Osteoblast (primary cell): Measurements from ENCODE around the gene NKX3-2. TPM values are rescaled to one million over a fixed set of nuclear protein-coding genes. Genes with fewer than 3 reads are reported as not detected.
A peak's percentile ranks its signal among the peaks of the same experiment; 100 is the strongest.

ENCODE experiments used
- DNase-seq: peaks from one replicate; pipeline ENCODE4 v3.0.0; 2011; ENCODE audit warnings: low spot score, mixed read lengths; ENCODE audit not compliant: insufficient read length; ENCODE audit errors: missing footprints
- H2AFZ ChIP-seq: 2 replicates; pipeline ENCODE4 v1.6.0; 2011; ENCODE audit warnings: mild to moderate bottlenecking, low read length
- H3K27ac ChIP-seq: 2 replicates; pipeline ENCODE4 v1.5.1; 2011; ENCODE audit warnings: mild to moderate bottlenecking, low read depth, low read length, moderate library complexity
- H3K27me3 ChIP-seq: 2 replicates; pipeline ENCODE4 v1.6.0; 2012; ENCODE audit warnings: mild to moderate bottlenecking, control low read depth, inconsistent platforms, low read length, moderate library complexity; ENCODE audit not compliant: insufficient read depth
- H3K36me3 ChIP-seq: 2 replicates; pipeline ENCODE4 v1.5.1; 2011; ENCODE audit warnings: mild to moderate bottlenecking, low read length, control low read depth, moderate library complexity; ENCODE audit not compliant: insufficient read depth
- H3K4me1 ChIP-seq: 2 replicates; pipeline ENCODE4 v1.5.1; 2011; ENCODE audit warnings: mild to moderate bottlenecking, low read length, control low read depth, moderate library complexity; ENCODE audit not compliant: insufficient read depth
- H3K4me2 ChIP-seq: 2 replicates; pipeline ENCODE4 v1.6.0; 2011; ENCODE audit warnings: mild to moderate bottlenecking, low read length; ENCODE audit not compliant: insufficient read depth
- H3K4me3 ChIP-seq: fragments of 200-600 bp; sonication (generic); 3 replicates; pipeline ENCODE4 v1.5.1; 2012; ENCODE audit warnings: mild to moderate bottlenecking, low read length, inconsistent platforms; ENCODE audit not compliant: insufficient read depth
- H3K79me2 ChIP-seq: 2 replicates; pipeline ENCODE4 v1.6.0; 2012; ENCODE audit warnings: mild to moderate bottlenecking, low read length, control low read depth, inconsistent platforms; ENCODE audit not compliant: insufficient read depth
- H3K9me3 ChIP-seq: 2 replicates; pipeline ENCODE4 v1.5.1; 2011; ENCODE audit warnings: low read depth, low read length, control low read depth
- H4K20me1 ChIP-seq: 2 replicates; pipeline ENCODE4 v1.6.0; 2012; ENCODE audit warnings: mild to moderate bottlenecking, low read length, control low read depth; ENCODE audit not compliant: insufficient read depth
- total RNA-seq: library from RNA; depleted of rRNA; stranded (reverse); fragments of >200 nt; gene quantifications from 2 replicates; pipeline ENCODE4 v1.2.3, GENCODE V29; 2012
- TF ChIP-seq, protein P1 (sequence below): IDR thresholded peaks from 2 replicates; pipeline ENCODE4 v1.5.1; 2011; ENCODE audit warnings: mild to moderate bottlenecking, low read depth, low read length, moderate library complexity; ENCODE audit errors: extremely low read depth

The NKX3-2 gene
- total RNA-seq, 1 donor: 0.72 TPM

DNA sequence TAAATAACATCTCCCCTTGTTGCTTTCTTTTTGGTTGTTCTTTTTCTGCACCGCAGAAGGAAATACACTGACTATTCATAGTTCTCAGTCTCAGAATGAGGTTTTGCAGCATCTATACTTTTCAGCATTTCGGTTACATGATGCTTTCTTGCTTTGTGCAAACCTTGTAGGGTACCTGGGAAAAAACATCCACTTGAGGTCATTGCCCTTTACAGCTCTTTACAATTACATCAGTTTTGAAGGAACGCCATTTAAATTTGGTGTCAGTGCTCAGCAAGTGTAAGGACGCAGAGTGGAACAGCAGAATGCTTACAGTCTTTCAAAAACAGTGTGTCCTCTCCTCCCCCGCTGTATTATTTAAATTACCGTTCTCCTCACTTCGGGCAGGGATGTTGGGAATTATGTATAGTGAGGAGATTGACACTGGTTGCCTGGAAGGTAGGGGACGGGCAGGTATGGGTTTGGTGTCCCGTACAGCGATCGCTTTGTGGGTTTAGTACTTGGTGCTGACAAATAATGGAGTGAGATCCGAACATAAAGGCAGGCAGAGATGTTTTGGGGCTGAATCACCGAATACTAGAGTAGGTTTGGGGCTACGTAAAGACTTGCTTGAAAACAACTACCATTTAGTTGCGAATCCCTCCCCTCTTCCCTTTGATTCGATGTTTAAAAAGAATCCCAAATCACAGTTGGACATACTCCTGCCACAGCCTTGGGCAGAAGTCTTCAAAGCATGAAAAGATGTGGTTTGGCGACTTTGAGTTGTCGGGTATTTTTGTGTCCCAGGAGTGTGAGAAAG is 2.0 kb upstream of the NKX3-2 start:
- Histone ChIP-seq H3K4me2 (no peak overlapping the region), H3K36me3 (no peaks in the 10 kb centered on the region), H3K4me3 (no peak overlapping the region), H2AFZ (no peak overlapping the region), H3K9me3 (no peaks in the 10 kb centered on the region), H4K20me1 (no peaks in the 10 kb centered on the region), H3K4me1 (peaks cover 24% of the 10 kb centered on the region), H3K27ac (no peak overlapping the region), H3K27me3 (peaks cover 43% of the 10 kb centered on the region), H3K79me2 (no peaks in the 10 kb centered on the region)
- TF ChIP-seq, protein P1, sequence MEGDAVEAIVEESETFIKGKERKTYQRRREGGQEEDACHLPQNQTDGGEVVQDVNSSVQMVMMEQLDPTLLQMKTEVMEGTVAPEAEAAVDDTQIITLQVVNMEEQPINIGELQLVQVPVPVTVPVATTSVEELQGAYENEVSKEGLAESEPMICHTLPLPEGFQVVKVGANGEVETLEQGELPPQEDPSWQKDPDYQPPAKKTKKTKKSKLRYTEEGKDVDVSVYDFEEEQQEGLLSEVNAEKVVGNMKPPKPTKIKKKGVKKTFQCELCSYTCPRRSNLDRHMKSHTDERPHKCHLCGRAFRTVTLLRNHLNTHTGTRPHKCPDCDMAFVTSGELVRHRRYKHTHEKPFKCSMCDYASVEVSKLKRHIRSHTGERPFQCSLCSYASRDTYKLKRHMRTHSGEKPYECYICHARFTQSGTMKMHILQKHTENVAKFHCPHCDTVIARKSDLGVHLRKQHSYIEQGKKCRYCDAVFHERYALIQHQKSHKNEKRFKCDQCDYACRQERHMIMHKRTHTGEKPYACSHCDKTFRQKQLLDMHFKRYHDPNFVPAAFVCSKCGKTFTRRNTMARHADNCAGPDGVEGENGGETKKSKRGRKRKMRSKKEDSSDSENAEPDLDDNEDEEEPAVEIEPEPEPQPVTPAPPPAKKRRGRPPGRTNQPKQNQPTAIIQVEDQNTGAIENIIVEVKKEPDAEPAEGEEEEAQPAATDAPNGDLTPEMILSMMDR: no peak
- DNase-seq: peak; percentile 63

DNA sequence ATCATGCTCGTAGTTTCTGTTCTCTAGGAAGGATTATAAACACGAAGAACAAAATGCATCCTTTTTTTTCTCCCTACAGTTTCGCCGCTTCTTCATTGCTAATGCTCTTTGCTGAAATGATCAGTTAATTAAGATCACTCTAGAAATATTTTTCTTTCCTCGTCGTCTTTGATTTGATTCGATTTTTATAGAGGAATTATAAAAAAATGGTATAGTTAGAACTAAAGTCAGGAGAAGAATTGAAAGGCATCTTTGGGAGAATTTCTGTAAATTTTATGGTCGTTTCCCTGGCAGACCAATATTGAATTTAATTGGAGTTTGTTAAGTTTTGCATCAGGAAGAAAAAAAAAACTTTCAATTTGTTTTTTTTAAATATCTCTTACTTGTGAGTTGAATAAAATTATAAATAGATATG is 1.1 kb upstream of the NKX3-2 start:
- Histone ChIP-seq H3K4me3 (peak overlapping the region; percentile 78), H3K27ac (no peak overlapping the region), H3K4me1 (peaks cover 24% of the 10 kb centered on the region), H4K20me1 (no peaks in the 10 kb centered on the region), H3K27me3 (peaks cover 43% of the 10 kb centered on the region), H3K36me3 (no peaks in the 10 kb centered on the region), H3K79me2 (no peaks in the 10 kb centered on the region), H2AFZ (peak overlapping the region; percentile 98), H3K9me3 (no peaks in the 10 kb centered on the region), H3K4me2 (peak overlapping the region; percentile 98)
- DNase-seq: no peak
- TF ChIP-seq, protein P1: no peak

DNA sequence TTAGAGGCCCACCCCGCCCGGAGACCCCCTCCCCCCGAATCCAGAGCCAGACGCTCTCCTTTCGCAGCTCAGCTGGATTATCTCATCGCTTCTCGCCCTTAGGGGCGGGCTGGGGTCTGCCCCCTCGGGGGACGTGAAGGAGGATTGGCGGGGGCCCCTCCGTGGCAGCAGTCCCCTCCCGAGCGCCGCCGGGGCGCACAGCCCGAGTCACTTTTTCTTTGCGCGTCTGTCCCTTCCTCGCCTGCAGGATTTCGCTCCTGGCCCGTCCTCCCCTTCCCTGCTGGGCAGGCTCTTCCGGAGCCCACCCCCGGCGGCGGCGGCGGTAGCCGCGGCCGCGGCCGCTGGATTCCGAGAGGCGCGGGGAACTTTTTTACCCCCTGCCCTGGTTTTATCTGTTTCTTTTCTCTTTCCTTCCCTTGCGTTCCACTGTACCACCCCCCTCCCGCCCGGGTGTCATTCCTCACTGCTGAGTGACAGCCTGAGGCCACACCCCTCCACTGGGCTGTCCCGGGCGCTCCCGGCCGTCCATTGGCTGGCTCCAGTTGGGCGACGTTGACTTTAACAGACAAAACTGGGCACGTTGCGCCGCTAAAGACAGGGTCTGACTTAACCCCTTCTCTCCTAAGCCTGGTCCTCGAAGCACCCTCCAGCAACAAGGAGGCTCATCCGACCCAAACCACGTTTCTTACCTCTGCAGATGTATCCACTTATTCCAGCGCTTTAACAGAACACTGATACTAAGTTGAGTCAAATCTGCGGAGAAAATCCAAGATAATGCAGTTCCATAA is 492 bp upstream of the NKX3-2 start:
- H4K20me1 ChIP-seq: no peaks in the 10 kb centered on the region
- H3K79me2 ChIP-seq: no peaks in the 10 kb centered on the region
- no peak overlapping the region for H3K27ac ChIP-seq
- H3K4me1 ChIP-seq: peaks cover 24% of the 10 kb centered on the region
- H3K4me3 ChIP-seq: peak overlapping the region; percentile 78
- peak overlapping the region; percentile 98 for H3K4me2 ChIP-seq
- H2AFZ ChIP-seq: peak overlapping the region; percentile 98
- peak; percentile 100 for DNase-seq
- peaks cover 39% of the 10 kb centered on the region for H3K27me3 ChIP-seq
- no peaks in the 10 kb centered on the region for H3K9me3 ChIP-seq
- TF ChIP-seq, protein P1: no peak
- no peaks in the 10 kb centered on the region for H3K36me3 ChIP-seq
